GM18519 (cell line): ENCODE results near the gene CRACDL.

Experiments used
- ATAC-seq: cut with Tn5 transposase; IDR thresholded peaks from one replicate; pipeline ENCODE4 v1.9.1; 2021; ENCODE audit warnings: mild to moderate bottlenecking, moderate library complexity; ENCODE audit not compliant: unreplicated experiment, low FRiP score

The CRACDL gene, protein sequence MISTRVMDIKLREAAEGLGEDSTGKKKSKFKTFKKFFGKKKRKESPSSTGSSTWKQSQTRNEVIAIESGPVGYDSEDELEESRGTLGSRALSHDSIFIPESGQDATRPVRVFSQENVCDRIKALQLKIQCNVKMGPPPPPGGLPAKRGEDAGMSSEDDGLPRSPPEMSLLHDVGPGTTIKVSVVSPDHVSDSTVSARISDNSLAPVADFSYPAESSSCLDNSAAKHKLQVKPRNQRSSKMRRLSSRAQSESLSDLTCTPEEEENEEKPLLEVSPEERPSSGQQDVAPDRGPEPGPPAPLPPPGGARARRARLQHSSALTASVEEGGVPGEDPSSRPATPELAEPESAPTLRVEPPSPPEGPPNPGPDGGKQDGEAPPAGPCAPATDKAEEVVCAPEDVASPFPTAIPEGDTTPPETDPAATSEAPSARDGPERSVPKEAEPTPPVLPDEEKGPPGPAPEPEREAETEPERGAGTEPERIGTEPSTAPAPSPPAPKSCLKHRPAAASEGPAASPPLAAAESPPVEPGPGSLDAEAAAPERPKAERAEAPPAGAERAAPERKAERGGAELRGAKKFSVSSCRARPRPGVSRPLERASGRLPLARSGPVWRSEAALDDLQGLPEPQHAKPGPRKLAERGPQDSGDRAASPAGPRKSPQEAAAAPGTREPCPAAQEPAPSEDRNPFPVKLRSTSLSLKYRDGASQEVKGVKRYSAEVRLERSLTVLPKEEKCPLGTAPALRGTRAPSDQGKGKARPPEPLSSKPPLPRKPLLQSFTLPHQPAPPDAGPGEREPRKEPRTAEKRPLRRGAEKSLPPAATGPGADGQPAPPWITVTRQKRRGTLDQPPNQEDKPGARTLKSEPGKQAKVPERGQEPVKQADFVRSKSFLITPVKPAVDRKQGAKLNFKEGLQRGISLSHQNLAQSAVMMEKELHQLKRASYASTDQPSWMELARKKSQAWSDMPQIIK

DNA sequence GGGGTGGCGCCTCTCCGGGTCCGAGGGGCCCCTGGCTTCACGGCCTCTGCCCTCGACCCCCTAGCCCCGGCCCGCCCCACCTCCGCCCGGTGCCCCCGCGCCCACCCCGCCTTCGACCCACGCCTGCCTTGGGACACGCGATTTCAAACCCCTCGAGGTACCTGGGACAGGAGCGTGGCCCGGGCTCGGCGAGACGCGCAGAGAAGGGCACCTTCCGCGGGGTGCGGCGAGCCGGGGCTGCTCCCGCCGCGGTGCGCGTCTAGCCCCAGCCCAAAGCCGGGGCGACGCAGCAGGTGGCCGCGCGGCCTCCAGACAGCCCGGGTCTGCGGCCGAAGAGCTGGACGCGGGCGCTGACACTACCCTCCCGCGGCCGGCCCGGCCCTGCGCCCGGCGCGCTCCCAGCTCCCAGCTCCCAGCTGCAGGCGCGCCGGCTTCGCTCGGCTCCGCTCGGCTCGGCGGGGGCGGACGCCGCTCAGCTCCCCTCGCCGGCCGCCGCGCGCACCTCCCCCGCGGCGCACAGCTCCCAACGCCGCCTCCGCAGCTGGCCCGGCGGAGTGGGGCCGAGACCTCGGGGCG is at the start of gene CRACDL:
Gene CRACDL, minus strand, starts transcription at position 449 of the 576 bp plus-strand sequence. CDS start 89,425 bp downstream, outside the sequence.
- no peak for ATAC-seq

GRCh38 chr2:98975611-98976010 is 39.6 kb upstream of the CRACDL start:
- no peak for ATAC-seq

- ATAC-seq: no peak
These were observed 36.6 kb upstream of the CRACDL start for GRCh38 chr2:98972582-98973167.

DNA sequence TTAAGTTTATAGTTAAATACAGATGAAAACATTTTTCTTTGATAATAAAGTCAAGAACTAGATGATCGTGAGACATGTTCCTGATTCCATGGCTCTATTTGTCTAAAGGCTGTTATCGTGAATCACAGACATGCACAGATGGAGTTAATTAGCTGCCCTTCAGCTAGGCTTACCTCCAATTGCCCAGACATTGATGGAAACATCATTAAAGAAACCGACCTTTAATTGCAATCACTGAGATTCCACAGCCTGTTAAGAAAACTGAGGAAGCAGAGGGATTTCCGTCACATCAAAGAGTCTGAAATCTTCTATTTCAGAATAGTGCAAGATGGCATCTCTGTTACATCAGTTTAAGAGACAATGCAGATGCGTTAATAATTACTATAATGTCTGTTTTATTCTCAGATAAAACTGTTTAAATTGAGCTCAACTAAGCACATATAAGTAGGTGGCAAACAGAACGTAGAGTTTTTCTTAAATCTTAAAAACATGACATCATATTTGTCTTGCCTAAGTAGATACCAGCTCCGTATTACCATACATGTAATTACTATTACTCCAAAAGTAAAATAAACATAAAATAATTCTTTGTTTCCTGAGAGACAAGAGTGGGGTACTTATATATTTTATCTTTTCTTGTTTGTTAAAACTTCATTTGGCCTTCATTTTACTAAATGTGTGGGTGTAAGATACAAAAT is 23.9 kb upstream of the CRACDL start:
- no peak for ATAC-seq

DNA sequence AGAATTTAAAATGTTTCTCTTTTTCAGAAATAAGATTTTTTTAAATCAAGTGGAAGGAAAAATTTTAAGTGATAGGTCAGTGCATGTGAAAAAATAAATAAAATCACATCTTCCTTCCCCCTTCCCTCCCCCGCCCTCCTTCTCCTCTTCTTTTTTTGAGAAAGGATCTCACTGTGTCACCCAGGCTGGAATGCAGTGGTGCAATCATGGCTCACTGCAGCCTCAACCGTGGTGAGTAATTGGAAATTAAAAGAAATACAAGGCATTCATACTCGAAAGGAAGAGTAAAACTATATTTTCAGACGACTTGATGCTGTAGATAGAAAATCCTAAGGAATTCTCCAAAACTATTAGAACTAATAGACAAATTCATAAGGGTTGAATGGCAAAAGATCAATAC is 16.9 kb upstream of the CRACDL start:
- ATAC-seq: no peak

DNA sequence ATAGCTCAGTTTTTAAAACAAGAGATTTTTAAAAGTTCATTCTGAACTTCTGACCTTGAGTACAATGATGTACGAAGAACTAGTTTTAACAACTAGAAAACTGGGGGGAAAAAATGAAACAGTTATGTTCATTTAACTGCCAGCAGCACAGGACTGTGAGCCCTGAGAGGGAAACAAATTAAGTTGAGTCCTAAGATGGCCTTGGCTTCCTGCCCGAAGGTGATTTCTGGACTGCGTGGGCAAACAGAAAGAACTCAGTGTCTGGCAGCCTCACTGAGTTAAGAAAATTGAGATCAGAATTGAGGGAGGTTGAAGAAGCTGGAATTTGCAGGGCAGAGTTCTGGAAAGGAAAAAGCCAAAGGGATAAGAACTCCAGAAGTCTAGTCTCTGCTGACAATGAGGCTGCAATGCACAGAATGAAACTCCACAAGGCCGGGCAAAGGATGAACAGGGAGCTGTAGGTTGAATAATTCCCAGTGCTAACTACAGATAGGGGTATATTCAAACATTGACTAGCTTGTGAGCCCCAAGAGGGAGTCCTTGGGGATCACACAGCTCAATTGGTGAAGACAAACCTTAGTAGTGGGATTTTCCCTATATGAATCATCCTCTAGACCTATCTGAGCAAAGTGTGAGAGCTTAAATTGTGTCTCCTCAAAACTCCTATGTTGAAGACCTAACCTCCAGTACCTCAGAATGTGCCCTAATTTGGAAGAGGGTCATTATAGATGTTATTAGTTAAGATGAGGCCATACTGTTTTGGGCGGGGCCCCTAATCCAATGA is 13.1 kb upstream of the CRACDL start:
- no peak for ATAC-seq

DNA sequence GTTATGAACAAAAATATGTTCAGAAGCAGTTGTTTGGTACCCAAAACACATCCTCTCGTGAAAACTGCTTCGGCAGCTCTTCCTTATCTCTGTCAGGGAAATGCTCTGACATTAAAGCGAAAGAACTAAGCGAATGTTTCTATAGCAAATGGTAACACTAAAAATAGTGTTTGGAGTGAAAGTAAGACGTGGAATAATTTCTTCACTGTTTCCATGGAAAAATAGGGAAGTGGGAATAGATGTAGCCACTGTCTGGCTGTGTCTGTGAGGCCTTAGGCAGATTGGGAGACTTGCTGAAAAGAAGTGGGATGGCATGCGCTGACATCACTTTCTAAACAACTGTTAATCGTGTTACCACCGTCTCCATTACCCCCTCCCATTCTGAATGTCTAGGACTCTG is 11.5 kb upstream of the CRACDL start:
- no peak for ATAC-seq

DNA sequence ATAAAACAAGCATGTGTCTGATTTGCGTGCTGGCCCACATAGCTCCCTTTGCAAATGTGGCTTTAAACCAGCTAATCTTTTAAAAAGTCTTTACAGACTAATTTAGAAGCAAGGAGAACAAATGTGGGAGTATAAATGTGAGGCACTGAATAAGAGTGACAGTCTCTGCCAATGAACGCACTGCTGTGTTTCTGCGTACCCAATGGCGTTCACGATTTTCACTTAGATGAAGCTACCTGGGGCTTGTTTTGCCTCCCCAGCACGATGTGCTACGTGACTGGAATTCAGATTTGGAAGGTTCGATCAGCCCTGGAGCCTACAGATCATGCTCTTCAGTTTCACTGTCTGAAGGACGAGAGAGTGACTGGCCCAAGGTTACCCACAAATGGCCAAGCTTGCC is 10.8 kb upstream of the CRACDL start:
- ATAC-seq: no peak

- ATAC-seq: no peak
These were observed 8.8 kb upstream of the CRACDL start for GRCh38 chr2:98944775-98945174.

GRCh38 chr2:98940102-98940501 is 4.1 kb upstream of the CRACDL start:
- no peak for ATAC-seq

- no peak for ATAC-seq
These were observed 1.9 kb upstream of the CRACDL start for GRCh38 chr2:98937906-98938305.

DNA sequence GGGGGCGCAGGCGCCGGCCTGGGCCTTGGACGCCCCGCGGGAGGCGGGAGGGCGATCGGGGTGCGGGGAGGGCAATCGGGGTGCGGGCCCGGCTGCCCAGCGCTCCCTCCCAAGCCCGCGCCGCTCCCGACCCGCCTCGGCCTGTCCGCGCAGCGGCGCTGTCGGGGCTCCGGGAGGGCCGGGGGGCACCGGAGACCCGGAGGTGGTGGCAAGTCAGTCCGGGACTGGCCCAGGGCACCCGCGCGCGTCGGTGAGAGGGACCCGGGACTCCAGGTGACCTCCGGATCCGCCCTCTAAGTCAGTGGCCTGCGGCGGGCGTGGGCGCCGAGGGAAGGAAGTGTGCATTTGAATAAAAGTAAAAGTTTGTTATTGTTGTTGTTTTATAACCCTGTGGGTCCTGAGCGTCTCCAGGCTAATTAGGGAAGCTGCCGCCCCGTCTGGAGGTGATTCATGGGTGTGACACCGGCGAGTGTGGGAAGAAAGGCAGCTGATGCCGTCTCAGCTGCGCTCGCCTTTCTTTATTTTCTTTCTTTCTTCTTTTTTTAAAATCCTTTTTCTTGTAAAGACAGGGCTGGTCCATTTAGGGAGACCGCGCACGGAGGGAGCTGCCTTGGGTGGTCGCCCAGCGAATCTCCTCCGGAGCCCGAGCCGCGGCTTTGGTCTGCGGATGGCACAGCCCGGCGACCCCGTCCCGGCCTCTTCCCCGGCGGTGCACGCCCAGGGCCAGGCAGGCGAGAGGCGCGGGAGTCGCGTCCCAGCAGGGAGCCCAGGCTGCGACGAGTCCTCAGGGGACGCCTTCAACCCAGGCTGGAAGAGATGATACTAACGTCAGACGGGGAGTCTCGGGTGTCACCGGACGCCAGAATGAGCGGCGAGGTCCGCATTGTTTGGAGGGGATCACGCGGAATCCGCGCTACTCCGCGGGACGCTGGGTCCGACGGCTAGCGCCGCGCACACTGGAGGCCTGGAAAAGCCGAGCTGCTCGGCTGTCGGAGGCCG is 627 bp upstream of the CRACDL start:
- ATAC-seq: no peak

GRCh38 chr2:98935111-98935770 is 784 bp downstream of the CRACDL start:
- no peak for ATAC-seq

DNA sequence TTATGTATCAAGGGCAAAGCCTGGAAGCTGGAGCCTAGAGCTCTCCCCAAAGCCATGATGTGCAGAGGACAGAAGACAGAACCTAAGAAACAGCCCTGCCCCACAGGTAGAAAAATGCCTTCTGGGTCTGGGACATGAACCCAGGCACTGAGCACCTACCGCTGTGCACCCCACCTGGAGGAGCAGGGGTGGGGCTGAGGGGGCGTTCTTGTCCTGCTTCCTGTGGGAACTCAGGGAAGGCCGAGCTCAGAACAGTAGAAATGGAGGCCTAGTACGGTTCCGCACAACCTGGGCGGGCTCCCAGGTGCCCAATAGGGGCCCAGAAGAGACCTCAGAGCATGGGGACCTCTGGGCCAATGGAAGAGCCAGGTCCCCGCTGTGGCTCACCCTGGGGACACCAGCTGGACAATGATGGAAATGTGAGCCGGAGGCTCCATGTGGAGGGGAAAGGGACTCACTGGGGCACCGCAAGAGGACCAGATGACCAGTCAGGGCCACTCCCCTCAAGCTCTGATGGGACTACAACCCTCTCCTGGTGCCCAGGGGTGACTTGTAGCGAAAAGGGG is 3.2 kb downstream of the CRACDL start:
- no peak for ATAC-seq

DNA sequence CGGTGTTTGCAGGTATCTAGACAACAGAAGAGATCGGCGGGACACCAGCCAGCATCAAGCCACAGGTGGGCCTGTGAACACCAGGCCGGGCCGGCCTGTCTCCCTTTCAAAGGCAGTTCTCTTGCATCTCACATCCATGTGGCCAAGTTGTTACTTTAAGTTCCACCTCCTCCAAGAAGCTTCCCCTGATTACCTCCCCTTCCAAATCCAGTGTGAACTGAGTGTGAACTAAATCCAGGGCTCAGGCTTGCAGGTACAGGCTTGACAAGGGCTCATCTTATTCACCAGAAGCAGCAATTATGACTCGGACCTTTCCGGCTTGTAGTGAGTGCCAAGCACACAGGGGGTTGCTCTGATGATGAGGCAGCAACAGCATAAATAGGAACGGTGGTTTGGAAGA is 3.9 kb downstream of the CRACDL start:
- ATAC-seq: no peak

- no peak for ATAC-seq
These were observed 4.4 kb downstream of the CRACDL start for GRCh38 chr2:98931596-98931995.

DNA sequence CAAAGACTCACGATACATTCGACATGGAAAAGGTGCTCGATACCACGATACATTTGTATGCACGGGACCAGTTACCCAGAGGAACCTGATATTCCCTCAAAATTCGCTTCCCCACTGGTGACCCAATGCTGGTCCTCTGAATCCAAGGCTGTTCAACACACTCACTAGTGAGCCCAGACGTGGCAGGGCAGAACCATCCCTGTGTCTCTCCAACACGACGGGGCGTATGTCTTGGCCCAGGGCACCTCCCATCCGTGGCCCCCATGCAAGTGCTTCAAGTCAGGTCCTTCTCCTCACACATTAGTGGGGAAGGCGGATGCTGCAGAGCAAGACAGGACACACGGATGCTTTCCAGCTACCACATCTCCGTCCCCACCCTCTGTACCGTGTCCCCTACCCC is 6.1 kb downstream of the CRACDL start:
- ATAC-seq: no peak
